H9 (cell line): ENCODE results near the gene RET. TPM values are rescaled to one million over a fixed set of nuclear protein-coding genes. Genes with fewer than 3 reads are reported as not detected.

Experiments
- DNase-seq: peaks from one replicate; pipeline ENCODE4 v3.0.0-alpha.2; 2017
- H2AFZ ChIP-seq: one replicate; pipeline ENCODE4 v1.6.1; 2013; ENCODE audit warnings: mild to moderate bottlenecking, low read length, control low read depth, moderate library complexity
- H2AK5ac ChIP-seq: 2 replicates; pipeline ENCODE4 v1.6.1; 2013; ENCODE audit warnings: low read length, control low read depth, mixed read lengths; ENCODE audit not compliant: insufficient read length
- H2BK120ac ChIP-seq: one replicate; pipeline ENCODE4 v1.6.1; 2013; ENCODE audit warnings: low read depth, mild to moderate bottlenecking, low read length, control low read depth, inconsistent platforms; ENCODE audit not compliant: poor library complexity, severe bottlenecking
- H2BK12ac ChIP-seq: 2 replicates; pipeline ENCODE4 v1.6.1; 2013; ENCODE audit warnings: low read length, control low read depth, mixed read lengths, low read depth; ENCODE audit not compliant: insufficient read length
- H2BK15ac ChIP-seq: 2 replicates; pipeline ENCODE4 v1.6.1; 2013; ENCODE audit warnings: low read depth, low read length, control low read depth
- H2BK20ac ChIP-seq: one replicate; pipeline ENCODE4 v1.6.1; 2013; ENCODE audit warnings: low read depth, mild to moderate bottlenecking, low read length, control low read depth, inconsistent platforms; ENCODE audit not compliant: poor library complexity, severe bottlenecking
- H2BK5ac ChIP-seq: 2 replicates; pipeline ENCODE4 v1.6.1; 2013; ENCODE audit warnings: low read length, control low read depth, mixed read lengths; ENCODE audit not compliant: insufficient read length
- H3K14ac ChIP-seq: 2 replicates; pipeline ENCODE4 v1.6.1; 2013; ENCODE audit warnings: low read length, control low read depth; ENCODE audit not compliant: insufficient read depth
- H3K18ac ChIP-seq: 2 replicates; pipeline ENCODE4 v1.6.1; 2013; ENCODE audit warnings: low read depth, mild to moderate bottlenecking, mixed read lengths, low read length, control low read depth; ENCODE audit not compliant: insufficient read length
- H3K23ac ChIP-seq: 2 replicates; pipeline ENCODE4 v1.6.1; 2013; ENCODE audit warnings: low read length, control low read depth, mixed read lengths, low read depth; ENCODE audit not compliant: insufficient read length
- H3K23me2 ChIP-seq: 2 replicates; pipeline ENCODE4 v1.6.1; 2013; ENCODE audit warnings: low read depth, mild to moderate bottlenecking, mixed read lengths, low read length, control low read depth; ENCODE audit not compliant: insufficient read length, poor library complexity, severe bottlenecking
- H3K27ac ChIP-seq: 2 replicates; pipeline ENCODE4 v1.5.1; 2013; ENCODE audit warnings: low read length, control low read depth, mixed read lengths, low read depth; ENCODE audit not compliant: insufficient read length
- H3K27me3 ChIP-seq: 2 replicates; pipeline ENCODE4 v1.6.1; 2013; ENCODE audit warnings: low read length, control low read depth, inconsistent platforms; ENCODE audit not compliant: insufficient read depth
- H3K4ac ChIP-seq: 2 replicates; pipeline ENCODE4 v1.6.1; 2013; ENCODE audit warnings: low read depth, mild to moderate bottlenecking, control low read depth, inconsistent platforms, low read length, moderate library complexity
- H3K4me1 ChIP-seq: 2 replicates; pipeline ENCODE4 v1.6.1; 2013; ENCODE audit warnings: low read length, control low read depth, inconsistent platforms; ENCODE audit not compliant: insufficient read depth
- H3K4me2 ChIP-seq: 2 replicates; pipeline ENCODE4 v1.6.1; 2013; ENCODE audit warnings: low read length, control low read depth, mixed read lengths; ENCODE audit not compliant: insufficient read length, insufficient read depth
- H3K56ac ChIP-seq: 2 replicates; pipeline ENCODE4 v1.6.1; 2013; ENCODE audit warnings: low read depth, mild to moderate bottlenecking, mixed read lengths, low read length, control low read depth; ENCODE audit not compliant: insufficient read length
- H3K79me1 ChIP-seq: 2 replicates; pipeline ENCODE4 v1.6.1; 2013; ENCODE audit warnings: low read depth, mild to moderate bottlenecking, moderate library complexity, low read length, control low read depth, inconsistent platforms; ENCODE audit not compliant: insufficient read depth, poor library complexity, severe bottlenecking
- H3K79me2 ChIP-seq: 2 replicates; pipeline ENCODE4 v1.6.1; 2013; ENCODE audit warnings: low read length, control low read depth, inconsistent platforms; ENCODE audit not compliant: insufficient read depth
- H3K9ac ChIP-seq: 2 replicates; pipeline ENCODE4 v1.6.1; 2013; ENCODE audit warnings: low read length, control low read depth, mixed read lengths; ENCODE audit not compliant: insufficient read length; ENCODE audit errors: extremely low read depth
- H3K9me3 ChIP-seq: one replicate; pipeline ENCODE4 v1.6.1; 2013; ENCODE audit warnings: low read depth, low read length, inconsistent platforms; ENCODE audit not compliant: control insufficient read depth
- H3T11ph ChIP-seq: one replicate; pipeline ENCODE4 v1.6.1; 2013; ENCODE audit warnings: mild to moderate bottlenecking, low read length, control low read depth, inconsistent platforms
- H4K20me1 ChIP-seq: one replicate; pipeline ENCODE4 v1.6.1; 2013; ENCODE audit not compliant: control insufficient read depth, insufficient read length, insufficient read depth
- H4K5ac ChIP-seq: 2 replicates; pipeline ENCODE4 v1.6.1; 2013; ENCODE audit warnings: low read depth, mild to moderate bottlenecking, mixed read lengths, low read length, control low read depth; ENCODE audit not compliant: insufficient read length
- H4K8ac ChIP-seq: replicated peaks from 2 replicates; pipeline ENCODE4 v1.6.1; 2013; ENCODE audit warnings: low read length, control low read depth, mixed read lengths, low read depth; ENCODE audit not compliant: insufficient read length
- H4K91ac ChIP-seq: 2 replicates; pipeline ENCODE4 v1.6.1; 2013; ENCODE audit warnings: low read depth, mild to moderate bottlenecking, moderate library complexity, mixed read lengths, low read length, control low read depth; ENCODE audit not compliant: insufficient read length
- H3K27ac Mint-ChIP-seq, 3 experiments: 2 replicates in 2 of 3; 3 replicates in 1 of 3; pipeline ENCODE4 v1.8.0; 2020 to 2021; ENCODE audit warnings: mixed read lengths in 3 of 3, mild to moderate bottlenecking in 1 of 3, moderate library complexity in 1 of 3
- H3K27me3 Mint-ChIP-seq: 2 replicates; pipeline ENCODE4 v1.8.0; 2021; ENCODE audit warnings: low read depth, mild to moderate bottlenecking, moderate library complexity, mixed read lengths
- H3K36me3 Mint-ChIP-seq, 3 experiments: 2 replicates in 2 of 3; 3 replicates in 1 of 3; pipeline ENCODE4 v1.8.0; 2020 to 2021; ENCODE audit warnings: low read depth in 3 of 3, mixed read lengths in 3 of 3; ENCODE audit not compliant: insufficient read depth in 1 of 3
- H3K4me1 Mint-ChIP-seq, 2 experiments: 2 replicates each; pipeline ENCODE4 v1.8.0; 2020; ENCODE audit warnings: mixed read lengths in 2 of 2
- H3K4me3 Mint-ChIP-seq, 2 experiments: 2 replicates in 1 of 2; 3 replicates in 1 of 2; pipeline ENCODE4 v1.8.0; 2020 to 2021; ENCODE audit warnings: mild to moderate bottlenecking in 2 of 2, mixed read lengths in 2 of 2, moderate library complexity in 1 of 2
- H3K9me3 Mint-ChIP-seq, 2 experiments: 2 replicates in 1 of 2; 3 replicates in 1 of 2; pipeline ENCODE4 v1.8.0; 2020; ENCODE audit warnings: mild to moderate bottlenecking in 2 of 2, mixed read lengths in 2 of 2, moderate library complexity in 1 of 2
- WGBS: extraction: QIAGEN DNeasy Blood & Tissue Kit; methylation state at CpG from one replicate; pipeline ENCODE4 v1.1.7; 2013; ENCODE audit warnings: missing lambda C conversion rate, low lambda C conversion rate, mixed read lengths; ENCODE audit not compliant: insufficient read length; ENCODE audit errors: extremely low coverage; 5-methylcytosine and 5-hydroxymethylcytosine counted together
- total RNA-seq: library from RNA; stranded (reverse); gene quantifications from 2 replicates; pipeline ENCODE4 v1.2.1, GENCODE V29; 2021
- TF ChIP-seq, protein P1 (sequence below): fragments of 200-600 bp; sonication (generic); conservative IDR thresholded peaks from 3 replicates; pipeline ENCODE4 v1.8.0; 2021; ENCODE audit warnings: antibody characterized with exemption, mild to moderate bottlenecking

RET gene
- total RNA-seq, 1 experiment from 2014 or later, result 12.2 TPM

DNA sequence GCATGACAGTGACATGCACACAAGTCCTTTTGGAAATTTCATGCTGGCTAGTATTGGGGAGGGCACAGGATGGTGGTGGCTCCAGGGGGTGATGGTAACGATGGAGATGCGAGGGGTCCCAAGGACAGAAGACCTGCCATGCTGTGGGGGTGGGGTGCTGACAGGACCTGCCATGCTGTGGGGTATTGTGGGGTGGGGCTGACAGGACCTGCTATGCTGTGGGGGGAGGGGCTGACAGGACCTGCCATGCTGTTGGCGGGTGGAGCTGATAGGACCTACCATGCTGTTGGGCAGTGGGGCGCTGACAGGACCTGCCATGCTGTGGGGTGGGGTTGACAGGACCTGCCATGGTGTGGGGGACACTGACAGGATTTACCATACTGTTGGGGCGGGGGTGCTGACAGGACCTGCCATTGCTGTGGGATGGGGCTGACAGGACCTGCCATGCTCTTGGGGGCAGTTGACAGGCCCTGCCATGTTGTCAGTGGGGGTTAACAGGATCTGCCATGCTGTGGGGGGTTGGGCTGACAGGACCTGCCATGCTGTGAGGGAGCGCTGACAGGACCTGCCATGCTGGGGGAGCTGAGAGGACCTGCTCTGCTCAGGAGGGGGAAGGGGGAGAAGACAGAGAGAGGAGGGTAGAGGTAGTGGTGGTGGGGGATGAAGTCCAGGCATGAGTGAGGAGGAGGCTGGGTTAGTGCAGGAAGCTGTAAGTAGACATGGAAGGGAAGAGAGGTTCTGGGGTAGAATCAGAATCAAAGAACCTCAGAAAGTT is 36.2 kb upstream of the RET start:
- H2BK5ac ChIP-seq, result no peak overlapping the region
- H4K20me1 ChIP-seq, result no peaks in the 10 kb centered on the region
- H3K4me2 ChIP-seq, result no peak overlapping the region
- no peak overlapping the region for H4K5ac ChIP-seq
- H3K4ac ChIP-seq, result no peak overlapping the region
- Mint-ChIP-seq H3K4me3 (no peak overlapping the region), H3K4me1 (peaks cover 16% of the 10 kb centered on the region in 2 experiments), H3K27me3 (peaks cover 2% of the 10 kb centered on the region; the same call in 1 of the 2 replicates), H3K27ac (peak overlapping the region in 2 of 3 experiments; percentile 39 to 87; a peak in 1 of 7 replicates), H3K9me3 (no peaks in the 10 kb centered on the region; a peak in 1 of 5 replicates), H3K36me3 (no peaks in the 10 kb centered on the region)
- no peaks in the 10 kb centered on the region for H3K79me2 ChIP-seq
- no peaks in the 10 kb centered on the region for H3K79me1 ChIP-seq
- H2AFZ ChIP-seq, result no peak overlapping the region
- H2BK12ac ChIP-seq, result no peak overlapping the region
- no peak overlapping the region for H2BK20ac ChIP-seq
- H3K14ac ChIP-seq, result no peak overlapping the region; the same call in 1 of the 2 replicates
- no peak overlapping the region for H2BK120ac ChIP-seq
- no peak overlapping the region for H3K9ac ChIP-seq
- H2BK15ac ChIP-seq, result no peak overlapping the region
- TF ChIP-seq, protein P1, sequence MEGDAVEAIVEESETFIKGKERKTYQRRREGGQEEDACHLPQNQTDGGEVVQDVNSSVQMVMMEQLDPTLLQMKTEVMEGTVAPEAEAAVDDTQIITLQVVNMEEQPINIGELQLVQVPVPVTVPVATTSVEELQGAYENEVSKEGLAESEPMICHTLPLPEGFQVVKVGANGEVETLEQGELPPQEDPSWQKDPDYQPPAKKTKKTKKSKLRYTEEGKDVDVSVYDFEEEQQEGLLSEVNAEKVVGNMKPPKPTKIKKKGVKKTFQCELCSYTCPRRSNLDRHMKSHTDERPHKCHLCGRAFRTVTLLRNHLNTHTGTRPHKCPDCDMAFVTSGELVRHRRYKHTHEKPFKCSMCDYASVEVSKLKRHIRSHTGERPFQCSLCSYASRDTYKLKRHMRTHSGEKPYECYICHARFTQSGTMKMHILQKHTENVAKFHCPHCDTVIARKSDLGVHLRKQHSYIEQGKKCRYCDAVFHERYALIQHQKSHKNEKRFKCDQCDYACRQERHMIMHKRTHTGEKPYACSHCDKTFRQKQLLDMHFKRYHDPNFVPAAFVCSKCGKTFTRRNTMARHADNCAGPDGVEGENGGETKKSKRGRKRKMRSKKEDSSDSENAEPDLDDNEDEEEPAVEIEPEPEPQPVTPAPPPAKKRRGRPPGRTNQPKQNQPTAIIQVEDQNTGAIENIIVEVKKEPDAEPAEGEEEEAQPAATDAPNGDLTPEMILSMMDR, result no peak
- H3K23me2 ChIP-seq, result no peaks in the 10 kb centered on the region
- no CpG with 5 or more reads among the region's 6 CpGs for WGBS
- H3K56ac ChIP-seq, result no peak overlapping the region
- no peak overlapping the region for H3K23ac ChIP-seq
- no peak overlapping the region for H3T11ph ChIP-seq
- no peaks in the 10 kb centered on the region for H3K9me3 ChIP-seq
- H4K8ac ChIP-seq, result no peak overlapping the region
- no peaks in the 10 kb centered on the region for H3K4me1 ChIP-seq
- H3K27ac ChIP-seq, result no peak overlapping the region
- no peak overlapping the region for H2AK5ac ChIP-seq
- no peak for DNase-seq
- H4K91ac ChIP-seq, result no peak overlapping the region
- no peaks in the 10 kb centered on the region for H3K27me3 ChIP-seq
- no peak overlapping the region for H3K18ac ChIP-seq
